HG03066 (cell line): Measurements from ENCODE around the gene BAG3.

ENCODE experiments used
- ATAC-seq: cut with Tn5 transposase; IDR thresholded peaks from one replicate; pipeline ENCODE4 v1.9.1; 2021; ENCODE audit warnings: low read depth; ENCODE audit not compliant: unreplicated experiment

The BAG3 gene

GRCh38 chr10:119724593-119725516, 73.7 kb downstream of the BAG3 start:
- no peak for ATAC-seq

GRCh38 chr10:119725517-119725827, 74.3 kb downstream of the BAG3 start:
- ATAC-seq: no peak

GRCh38 chr10:119725828-119726675, 74.9 kb downstream of the BAG3 start, which contains the start of gene INPP5F:
Gene INPP5F (plus strand): TSS chr10:119726050. CDS start chr10:119726263, 213 bp downstream.
- peak; percentile 83 for ATAC-seq

- no peak for ATAC-seq
These were observed 75.6 kb downstream of the BAG3 start for GRCh38 chr10:119726676-119727261.
